ENCODE measurements around the gene ZRANB1. TPM values are rescaled to one million over a fixed set of nuclear protein-coding genes. Genes with fewer than 3 reads are reported as not detected.

Gene ZRANB1
- total RNA-seq, 1 donor from 2014 or later: 29.5 TPM

DNA sequence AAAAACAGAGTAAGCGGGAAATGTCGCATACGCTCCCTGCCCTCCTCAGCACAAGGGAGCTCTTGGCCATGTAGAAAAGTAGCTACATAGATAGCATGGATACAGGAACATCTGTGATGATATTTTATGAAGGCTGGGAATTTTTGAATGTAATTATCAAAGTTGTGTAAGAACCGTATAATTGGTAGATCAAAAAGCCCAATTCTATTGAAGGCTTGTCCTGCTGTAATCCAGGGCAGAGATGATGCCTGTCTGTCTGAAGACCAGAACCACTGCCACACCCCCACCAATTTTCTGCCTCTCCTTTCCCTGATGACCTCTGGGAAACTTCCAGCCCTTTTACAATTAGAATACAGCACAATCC is 51.4 kb downstream of the ZRANB1 start:
- Histone ChIP-seq H3K27me3 (ENCODE audit: control insufficient read depth, insufficient read depth, low read length) (no peaks in the 10 kb centered on the region), H3K4me3 (ENCODE audit: low read depth, low read length) (no peak overlapping the region), H3K36me3 (ENCODE audit: control insufficient read depth, insufficient read depth, low read length) (peaks cover 42% of the 10 kb centered on the region)
- DNase-seq (ENCODE audit: low read depth) (no peak), FAIRE-seq (no peak)
- TF ChIP-seq CTCF (IDR thresholded peaks at IDR 0.05; ENCODE audit: insufficient read depth, low read length, severe bottlenecking): no peak

DNA sequence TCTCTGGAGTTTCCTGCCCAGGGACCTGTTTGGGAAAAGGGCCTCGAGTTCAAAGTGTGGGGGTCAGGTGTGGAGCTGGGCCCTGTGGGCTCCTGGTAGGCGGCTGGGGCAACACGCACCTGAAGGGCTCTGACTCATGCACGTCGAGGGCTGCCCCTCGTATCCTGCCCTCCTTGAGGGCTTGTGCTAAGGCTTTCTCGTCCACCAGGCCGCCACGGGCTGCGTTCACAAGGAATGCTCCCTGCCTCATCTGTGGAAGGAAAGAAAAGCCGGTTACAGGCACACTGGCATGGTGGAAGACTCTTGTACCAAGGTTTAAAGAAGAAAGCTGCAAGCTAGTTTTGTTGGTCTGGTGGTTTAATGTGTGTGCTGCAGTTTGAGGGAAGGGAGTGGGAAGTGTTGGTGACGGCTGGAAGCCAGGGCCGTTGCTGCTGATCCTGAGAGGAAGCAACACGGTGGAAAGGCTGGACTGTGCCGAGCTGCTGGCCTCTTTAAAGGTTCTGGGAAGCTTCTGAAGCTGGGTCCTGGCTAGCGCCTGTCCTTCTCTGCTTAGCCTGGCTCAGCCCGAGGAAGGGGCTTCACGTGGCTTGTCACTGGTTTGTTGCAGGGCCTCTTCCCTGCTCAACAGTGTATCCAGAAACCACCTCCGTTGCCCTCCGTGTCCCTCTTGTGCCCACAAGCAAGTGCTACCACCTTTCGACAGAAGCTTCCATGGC is 52.0 kb downstream of the ZRANB1 start:
- DNase-seq (ENCODE audit: low read depth): no peak
- no peak for TF ChIP-seq CTCF (IDR thresholded peaks at IDR 0.05; ENCODE audit: insufficient read depth, low read length, severe bottlenecking)
- no peaks in the 10 kb centered on the region for H3K27me3 ChIP-seq (ENCODE audit: control insufficient read depth, insufficient read depth, low read length)
- H3K4me3 ChIP-seq (ENCODE audit: low read depth, low read length): no peak overlapping the region
- FAIRE-seq: no peak
- peaks cover 46% of the 10 kb centered on the region for H3K36me3 ChIP-seq (ENCODE audit: control insufficient read depth, insufficient read depth, low read length)

GRCh38 chr10:124994573-124995473 is 52.9 kb downstream of the ZRANB1 start:
- TF ChIP-seq CTCF (IDR thresholded peaks at IDR 0.05; ENCODE audit: insufficient read depth, low read length, severe bottlenecking): no peak
- peaks cover 49% of the 10 kb centered on the region for H3K36me3 ChIP-seq (ENCODE audit: control insufficient read depth, insufficient read depth, low read length)
- H3K27me3 ChIP-seq (ENCODE audit: control insufficient read depth, insufficient read depth, low read length): no peaks in the 10 kb centered on the region
- DNase-seq (ENCODE audit: low read depth) (no peak), FAIRE-seq (no peak)
- no peak overlapping the region for H3K4me3 ChIP-seq (ENCODE audit: low read depth, low read length)

DNA sequence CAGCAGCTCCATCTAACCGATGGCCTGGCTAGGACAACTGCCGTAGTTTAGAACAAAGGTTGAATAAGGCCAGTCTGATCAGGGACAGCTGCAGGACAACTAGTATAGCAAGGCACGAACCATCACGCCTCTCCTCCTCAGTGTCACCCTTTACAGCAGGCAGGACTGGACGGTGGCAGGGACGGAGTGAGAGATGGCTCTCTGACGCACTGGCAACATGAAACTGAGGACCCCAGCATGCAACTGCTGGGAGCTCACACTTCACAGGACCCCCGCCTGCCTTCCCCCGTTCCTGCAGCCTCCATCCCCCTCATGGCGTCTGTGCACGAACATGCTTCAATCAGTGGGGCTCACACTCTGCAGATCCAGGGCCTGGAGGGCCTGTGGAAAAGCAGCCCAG is 53.7 kb downstream of the ZRANB1 start:
- TF ChIP-seq CTCF (IDR thresholded peaks at IDR 0.05; ENCODE audit: insufficient read depth, low read length, severe bottlenecking): no peak
- Histone ChIP-seq H3K4me3 (ENCODE audit: low read depth, low read length) (no peak overlapping the region), H3K27me3 (ENCODE audit: control insufficient read depth, insufficient read depth, low read length) (no peaks in the 10 kb centered on the region), H3K36me3 (ENCODE audit: control insufficient read depth, insufficient read depth, low read length) (peaks cover 55% of the 10 kb centered on the region)
- DNase-seq (ENCODE audit: low read depth): no peak
- no peak for FAIRE-seq

- no peak for FAIRE-seq
- no peak for TF ChIP-seq CTCF (IDR thresholded peaks at IDR 0.05; ENCODE audit: insufficient read depth, low read length, severe bottlenecking)
- Histone ChIP-seq H3K36me3 (ENCODE audit: control insufficient read depth, insufficient read depth, low read length) (peaks cover 51% of the 10 kb centered on the region), H3K27me3 (ENCODE audit: control insufficient read depth, insufficient read depth, low read length) (no peaks in the 10 kb centered on the region), H3K4me3 (ENCODE audit: low read depth, low read length) (no peak overlapping the region)
- no peak for DNase-seq (ENCODE audit: low read depth)
Observed at GRCh38 chr10:124996127-124996853, 54.4 kb downstream of the ZRANB1 start.

All from bronchial epithelial cell (primary cell).